Omental fat pad (tissue), 4 donors: Measurements from ENCODE around the gene PCDHB10. TPM values are rescaled to one million over a fixed set of nuclear protein-coding genes. Genes with fewer than 3 reads are reported as not detected.
"Not testable (repeated sequence)": the region's sequence is repeated elsewhere in the genome, so short reads cannot be mapped to it uniquely, and the experiment has no call there.

ENCODE experiments used
- ATAC-seq: fragments of 150-250 bp; one replicate; pipeline ENCODE4 v1.9.1; 2016; ENCODE audit warnings: mild to moderate bottlenecking, moderate library complexity; ENCODE audit not compliant: low FRiP score
- DNase-seq: peaks from one replicate; pipeline ENCODE4 v3.0.0-alpha.2; 2019; ENCODE audit warnings: low spot score
- CTCF ChIP-seq, 3 donors: fragments of 450-650 bp; IDR thresholded peaks; one replicate each; pipeline ENCODE4 v1.5.1; 2016 to 2017; ENCODE audit warnings: antibody characterized with exemption in 3 of 3, mild to moderate bottlenecking in 3 of 3, moderate library complexity in 2 of 3
- total RNA-seq, 4 donors: library from RNA; depleted of rRNA; stranded (reverse); fragments of >200 nt; gene quantifications; one replicate each; pipeline ENCODE4 v1.1.0, GENCODE V29; 2016

Gene PCDHB10
- total RNA-seq, 4 donors from 2014 or later: 0.96 to 3.6 (median 1.2) TPM

DNA sequence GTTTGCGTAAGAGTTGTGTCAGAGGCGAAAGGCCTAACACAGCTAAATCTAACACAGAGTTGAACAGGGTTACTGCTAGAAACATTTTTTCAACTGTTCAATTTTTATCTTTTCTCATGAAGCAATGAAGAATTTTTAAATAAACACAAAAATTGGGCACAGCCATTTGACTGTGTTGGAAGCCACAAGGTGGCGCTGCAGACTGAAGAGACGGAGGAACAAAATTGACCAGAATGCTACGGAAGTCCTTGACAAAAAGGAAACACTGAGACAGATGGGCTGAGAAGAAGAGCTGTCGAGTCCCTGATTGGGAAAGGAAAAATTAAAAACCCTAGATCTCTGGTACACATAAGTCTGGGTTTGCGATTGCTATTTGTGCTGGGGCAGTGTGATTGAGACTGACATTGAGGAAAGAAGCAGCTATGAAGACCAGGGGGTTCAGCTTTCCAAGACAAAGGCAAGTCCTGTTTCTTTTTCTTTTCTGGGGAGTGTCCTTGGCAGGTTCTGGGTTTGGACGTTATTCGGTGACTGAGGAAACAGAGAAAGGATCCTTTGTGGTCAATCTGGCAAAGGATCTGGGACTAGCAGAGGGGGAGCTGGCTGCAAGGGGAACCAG, 5.1 kb upstream of the PCDHB10 start, which contains the start of gene PCDHB9:
Gene PCDHB9, plus strand, starts transcription at position 265 of the 616 bp plus-strand sequence. Its CDS starts 158 bp downstream, at position 423.
- no peak for DNase-seq
- no peak for TF ChIP-seq CTCF (IDR thresholded peaks at IDR 0.05)

DNA sequence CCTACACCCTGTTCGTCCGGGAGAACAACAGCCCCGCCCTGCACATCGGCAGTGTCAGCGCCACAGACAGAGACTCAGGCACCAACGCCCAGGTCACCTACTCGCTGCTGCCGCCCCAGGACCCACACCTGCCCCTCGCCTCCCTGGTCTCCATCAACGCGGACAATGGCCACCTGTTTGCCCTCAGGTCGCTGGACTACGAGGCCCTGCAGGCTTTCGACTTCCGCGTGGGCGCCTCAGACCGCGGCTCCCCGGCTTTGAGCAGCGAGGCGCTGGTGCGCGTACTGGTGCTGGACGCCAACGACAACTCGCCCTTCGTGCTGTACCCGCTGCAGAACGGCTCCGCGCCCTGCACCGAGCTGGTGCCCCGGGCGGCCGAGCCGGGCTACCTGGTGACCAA, 3.5 kb upstream of the PCDHB10 start:
- ATAC-seq, DNase-seq: not testable (repeated sequence)

More for the DNA sequence above, 5.1 kb upstream of the PCDHB10 start, which contains the start of gene PCDHB9:
- ATAC-seq: no peak

DNA sequence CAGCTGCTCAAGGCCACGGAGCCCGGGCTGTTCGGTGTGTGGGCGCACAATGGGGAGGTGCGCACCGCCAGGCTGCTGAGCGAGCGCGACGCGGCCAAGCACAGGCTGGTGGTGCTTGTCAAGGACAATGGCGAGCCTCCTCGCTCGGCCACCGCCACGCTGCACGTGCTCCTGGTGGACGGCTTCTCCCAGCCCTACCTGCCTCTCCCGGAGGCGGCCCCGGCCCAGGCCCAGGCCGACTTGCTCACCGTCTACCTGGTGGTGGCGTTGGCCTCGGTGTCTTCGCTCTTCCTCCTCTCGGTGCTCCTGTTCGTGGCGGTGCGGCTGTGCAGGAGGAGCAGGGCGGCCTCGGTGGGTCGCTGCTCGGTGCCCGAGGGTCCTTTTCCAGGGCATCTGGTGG, 3.0 kb upstream of the PCDHB10 start:
- not testable (repeated sequence) for ATAC-seq, DNase-seq

GRCh38 chr5:141194332-141194731, 2.2 kb downstream of the PCDHB10 start:
- DNase-seq, ATAC-seq: not testable (repeated sequence)

DNA sequence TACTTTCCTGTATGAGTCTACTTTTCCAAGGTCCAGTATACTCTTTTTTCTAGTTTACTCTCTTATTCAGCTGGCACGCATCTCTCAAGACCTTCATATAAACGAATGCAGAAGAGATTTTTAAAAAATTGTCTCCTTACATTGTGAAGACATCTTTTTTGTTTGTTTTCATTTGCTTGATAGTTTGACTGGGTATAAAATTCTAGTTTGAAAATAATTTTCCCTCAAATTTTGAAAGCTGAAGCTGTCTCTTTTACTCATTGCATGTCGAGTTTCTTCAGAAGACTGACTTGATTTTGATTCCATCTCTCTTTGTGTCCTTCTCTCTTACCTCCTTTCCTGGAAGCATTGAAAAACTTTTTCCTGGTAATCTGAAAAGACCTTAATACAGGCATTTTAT, 4.2 kb downstream of the PCDHB10 start:
- DNase-seq (no peak), ATAC-seq (no peak)
- TF ChIP-seq CTCF (IDR thresholded peaks at IDR 0.05): no peak

- DNase-seq (no peak), ATAC-seq (no peak)
- TF ChIP-seq CTCF (IDR thresholded peaks at IDR 0.05): no peak
Measured at GRCh38 chr5:141199359-141200235, 7.4 kb downstream of the PCDHB10 start, which contains the start of gene PCDHB11. TSS of gene PCDHB11 (plus strand) at chr5:141199627. CDS start at chr5:141199775, 148 bp downstream.

DNA sequence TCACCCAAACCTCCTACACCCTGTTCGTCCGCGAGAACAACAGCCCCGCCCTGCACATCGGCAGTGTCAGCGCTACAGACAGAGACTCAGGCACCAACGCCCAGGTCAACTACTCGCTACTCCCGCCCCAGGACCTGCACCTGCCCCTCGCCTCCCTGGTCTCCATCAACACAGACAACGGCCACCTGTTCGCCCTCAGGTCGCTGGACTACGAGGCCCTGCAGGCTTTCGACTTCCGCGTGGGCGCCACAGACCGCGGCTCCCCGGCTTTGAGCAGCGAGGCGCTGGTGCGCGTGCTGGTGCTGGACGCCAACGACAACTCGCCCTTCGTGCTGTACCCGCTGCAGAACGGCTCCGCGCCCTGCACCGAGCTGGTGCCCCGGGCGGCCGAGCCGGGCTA, 9.0 kb downstream of the PCDHB10 start:
- ATAC-seq, DNase-seq: not testable (repeated sequence)

DNA sequence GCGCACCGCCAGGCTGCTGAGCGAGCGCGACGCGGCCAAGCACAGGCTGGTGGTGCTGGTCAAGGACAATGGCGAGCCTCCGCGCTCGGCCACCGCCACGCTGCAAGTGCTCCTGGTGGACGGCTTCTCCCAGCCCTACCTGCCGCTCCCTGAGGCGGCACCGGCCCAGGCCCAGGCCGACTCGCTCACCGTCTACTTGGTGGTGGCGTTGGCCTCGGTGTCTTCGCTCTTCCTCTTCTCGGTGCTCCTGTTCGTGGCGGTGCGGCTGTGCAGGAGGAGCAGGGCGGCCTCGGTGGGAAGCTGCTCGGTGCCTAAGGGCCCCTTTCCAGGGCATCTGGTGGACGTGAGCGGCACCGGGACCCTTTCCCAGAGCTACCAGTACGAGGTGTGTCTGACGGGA, 9.5 kb downstream of the PCDHB10 start:
- ATAC-seq, DNase-seq: not testable (repeated sequence)

DNA sequence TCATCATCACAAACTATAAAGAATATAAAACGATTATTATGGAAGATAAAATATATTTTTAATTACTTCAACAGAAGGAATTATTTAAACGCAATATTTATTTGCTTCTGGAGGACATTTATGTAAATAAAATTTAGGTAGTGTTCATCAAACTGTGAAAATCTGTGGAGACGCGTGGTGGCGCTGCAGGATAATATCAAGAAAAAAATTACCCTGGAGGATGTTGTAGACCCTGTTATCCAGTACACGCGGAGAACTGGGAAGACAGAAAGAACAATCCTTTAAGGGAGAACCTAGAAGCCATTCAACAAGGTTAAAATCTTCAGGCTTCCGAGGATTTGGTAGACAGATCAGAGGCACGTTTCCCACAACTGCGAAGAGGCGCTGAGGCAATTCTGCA, 16.3 kb downstream of the PCDHB10 start, which contains the start of gene PCDHB12:
Gene PCDHB12, plus strand, starts transcription at position 242 of the 400 bp plus-strand sequence. CDS start 189 bp downstream, outside the sequence.
- no peak for DNase-seq
- TF ChIP-seq CTCF (IDR thresholded peaks at IDR 0.05): no peak
- ATAC-seq: no peak

- not testable (repeated sequence) for DNase-seq, ATAC-seq
Measured at GRCh38 chr5:141210281-141210680, 18.1 kb downstream of the PCDHB10 start.

DNA sequence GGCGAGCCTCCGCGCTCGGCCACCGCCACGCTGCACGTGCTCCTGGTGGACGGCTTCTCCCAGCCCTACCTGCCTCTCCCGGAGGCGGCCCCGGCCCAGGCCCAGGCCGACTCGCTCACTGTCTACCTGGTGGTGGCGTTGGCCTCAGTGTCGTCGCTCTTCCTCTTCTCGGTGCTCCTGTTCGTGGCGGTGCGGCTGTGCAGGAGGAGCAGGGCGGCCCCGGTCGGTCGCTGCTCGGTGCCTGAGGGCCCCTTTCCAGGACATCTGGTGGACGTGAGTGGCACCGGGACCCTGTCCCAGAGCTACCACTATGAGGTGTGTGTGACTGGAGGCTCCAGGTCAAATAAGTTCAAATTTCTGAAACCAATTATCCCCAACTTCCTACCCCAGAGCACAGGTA, 18.7 kb downstream of the PCDHB10 start:
- ATAC-seq, DNase-seq: not testable (repeated sequence)

DNA sequence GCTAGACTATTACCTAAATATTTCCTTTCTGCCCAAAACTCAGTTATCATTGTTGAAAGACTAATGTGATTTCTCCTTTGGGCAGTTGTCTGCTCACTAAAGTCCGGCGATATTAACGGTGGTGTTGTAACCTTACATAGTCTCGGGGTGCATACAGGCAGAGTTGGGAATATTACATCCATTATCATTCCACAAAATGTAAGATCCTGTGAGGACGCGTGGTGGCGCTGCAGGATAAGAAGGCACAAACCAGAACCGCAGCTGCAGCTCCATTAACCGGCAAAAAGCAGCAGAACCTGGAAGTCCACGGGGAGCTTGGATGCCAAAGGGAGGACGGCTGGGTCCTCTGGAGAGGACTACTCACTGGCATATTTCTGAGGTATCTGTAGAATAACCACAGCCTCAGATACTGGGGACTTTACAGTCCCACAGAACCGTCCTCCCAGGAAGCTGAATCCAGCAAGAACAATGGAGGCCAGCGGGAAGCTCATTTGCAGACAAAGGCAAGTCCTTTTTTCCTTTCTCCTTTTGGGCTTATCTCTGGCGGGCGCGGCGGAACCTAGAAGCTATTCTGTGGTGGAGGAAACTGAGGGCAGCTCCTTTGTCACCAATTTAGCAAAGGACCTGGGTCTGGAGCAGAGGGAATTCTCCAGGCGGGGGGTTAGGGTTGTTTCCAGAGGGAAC, 21.6 kb downstream of the PCDHB10 start, which contains the start of gene PCDHB13:
Gene PCDHB13, plus strand, starts transcription at position 264 of the 684 bp plus-strand sequence. Its CDS starts 205 bp downstream, at position 469.
- DNase-seq, ATAC-seq: not testable (repeated sequence)

GRCh38 chr5:141214583-141214982, 22.4 kb downstream of the PCDHB10 start:
- ATAC-seq: not testable (repeated sequence)

More at GRCh38 chr5:141214583-141214982, 22.4 kb downstream of the PCDHB10 start:
- DNase-seq: not testable (repeated sequence)
